Activated naive CD8-positive, alpha-beta T cell treated with anti-CD3 and anti-CD28 coated beads for 36 hours (primary cell): ENCODE results near the gene REEP2. TPM values are rescaled to one million over a fixed set of nuclear protein-coding genes. Genes with fewer than 3 reads are reported as not detected.

Experiments used
- DNase-seq: peaks from one replicate; pipeline ENCODE4 v3.0.0; 2021
- H3K27ac Mint-ChIP-seq: one replicate; pipeline ENCODE4 v1.8.0; 2022; ENCODE audit warnings: mild to moderate bottlenecking, moderate library complexity, mixed read lengths
- H3K27me3 Mint-ChIP-seq: one replicate; pipeline ENCODE4 v1.8.0; 2022; ENCODE audit warnings: mild to moderate bottlenecking, mixed read lengths
- H3K36me3 Mint-ChIP-seq: one replicate; pipeline ENCODE4 v1.8.0; 2021; ENCODE audit warnings: mild to moderate bottlenecking, mixed read lengths
- H3K4me1 Mint-ChIP-seq: one replicate; pipeline ENCODE4 v1.8.0; 2021; ENCODE audit warnings: mixed read lengths
- H3K4me3 Mint-ChIP-seq: one replicate; pipeline ENCODE4 v1.8.0; 2022; ENCODE audit warnings: mild to moderate bottlenecking, moderate library complexity, mixed read lengths
- H3K9me3 Mint-ChIP-seq: one replicate; pipeline ENCODE4 v1.8.0; 2022; ENCODE audit warnings: mixed read lengths
- total RNA-seq, 2 experiments: library from RNA; stranded (reverse); gene quantifications; one replicate each; pipeline ENCODE4 v1.2.3, GENCODE V29; 2021

REEP2 gene
- total RNA-seq, 2 experiments from 2014 or later: 3.5 to 4.0 TPM

DNA sequence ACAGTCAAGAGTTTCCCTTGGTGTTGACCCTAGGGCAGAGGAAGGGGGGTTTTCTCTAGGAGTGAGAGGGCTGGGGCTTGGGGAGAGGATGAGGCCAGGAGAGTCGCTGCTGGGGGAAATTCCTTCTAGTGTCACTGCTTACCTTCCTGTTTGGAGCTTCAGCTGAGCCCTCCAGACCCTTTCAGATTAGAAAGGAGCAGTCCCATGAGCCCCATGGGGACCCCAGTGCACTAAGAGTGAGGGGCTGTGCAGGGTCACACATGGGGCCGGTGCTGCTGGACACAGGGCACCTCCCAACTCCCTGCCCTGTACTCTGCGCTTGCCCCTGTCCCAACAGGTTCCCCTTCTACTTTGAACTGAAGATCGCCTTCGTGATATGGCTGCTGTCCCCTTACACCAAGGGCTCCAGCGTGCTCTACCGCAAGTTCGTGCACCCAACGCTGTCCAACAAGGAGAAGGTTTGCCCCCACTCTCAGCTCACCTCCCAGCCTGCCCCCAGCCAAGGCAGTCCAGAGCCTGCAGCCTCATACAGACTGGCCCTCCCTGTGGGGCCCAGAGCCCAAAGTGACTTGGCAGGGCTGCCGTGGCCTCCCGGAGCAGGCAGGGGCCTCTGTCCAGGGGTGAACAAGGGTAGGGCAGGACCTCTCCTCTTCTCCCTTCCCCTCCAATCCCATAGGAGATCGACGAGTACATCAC is 5.4 kb downstream of the REEP2 start:
- no peaks in the 10 kb centered on the region for H3K9me3 Mint-ChIP-seq

GRCh38 chr5:138444774-138445546 is 6.1 kb downstream of the REEP2 start:
- H3K36me3 Mint-ChIP-seq: no peaks in the 10 kb centered on the region
- peaks cover 4% of the 10 kb centered on the region for H3K4me1 Mint-ChIP-seq
- H3K27ac Mint-ChIP-seq: no peak overlapping the region
- H3K27me3 Mint-ChIP-seq: no peaks in the 10 kb centered on the region
- no peak for DNase-seq
- H3K4me3 Mint-ChIP-seq: no peak overlapping the region
- H3K9me3 Mint-ChIP-seq: no peaks in the 10 kb centered on the region

More for the DNA sequence above, 5.4 kb downstream of the REEP2 start:
- peaks cover 6% of the 10 kb centered on the region for H3K4me1 Mint-ChIP-seq
- H3K36me3 Mint-ChIP-seq: no peaks in the 10 kb centered on the region
- no peak overlapping the region for H3K27ac Mint-ChIP-seq
- no peaks in the 10 kb centered on the region for H3K27me3 Mint-ChIP-seq
- DNase-seq: no peak
- H3K4me3 Mint-ChIP-seq: no peak overlapping the region

DNA sequence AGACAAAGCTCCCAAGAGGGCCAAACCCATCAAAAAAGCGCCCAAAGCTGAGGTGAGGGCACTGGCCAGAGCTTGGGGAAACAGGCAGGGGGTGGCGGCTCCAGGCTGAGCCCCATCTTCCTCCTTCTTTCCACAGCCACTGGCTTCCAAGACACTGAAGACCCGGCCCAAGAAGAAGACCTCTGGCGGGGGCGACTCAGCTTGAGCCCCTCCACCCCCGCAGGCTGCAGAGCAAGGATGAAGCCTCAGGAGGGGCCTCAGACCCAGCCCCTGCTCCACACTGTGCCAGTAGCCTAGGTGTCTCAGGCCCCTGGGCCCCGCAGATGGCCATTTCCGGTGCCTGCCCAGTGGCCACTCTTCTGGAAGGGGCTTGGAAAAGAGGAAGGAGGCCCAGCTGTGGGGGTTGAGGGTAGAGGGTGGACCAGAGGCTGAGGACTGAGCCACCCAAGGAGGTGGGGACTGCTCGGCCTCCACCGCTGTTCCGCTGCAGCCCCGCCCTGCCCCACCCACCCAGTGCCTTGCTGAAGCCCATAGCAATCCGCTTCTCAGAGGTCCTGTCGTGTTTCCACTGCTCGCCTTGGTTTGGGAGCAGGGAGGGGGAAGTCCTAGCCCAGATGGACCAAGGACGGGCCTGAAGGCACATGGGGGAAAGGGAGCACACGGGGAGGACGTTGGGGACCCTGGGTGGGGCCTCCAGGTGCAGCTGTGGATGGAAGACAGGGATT is 6.9 kb downstream of the REEP2 start:
- no peak for DNase-seq
- H3K9me3 Mint-ChIP-seq: no peaks in the 10 kb centered on the region
- no peaks in the 10 kb centered on the region for H3K36me3 Mint-ChIP-seq
- no peak overlapping the region for H3K27ac Mint-ChIP-seq
- H3K27me3 Mint-ChIP-seq: no peaks in the 10 kb centered on the region
- no peak overlapping the region for H3K4me3 Mint-ChIP-seq
- peaks cover 5% of the 10 kb centered on the region for H3K4me1 Mint-ChIP-seq

- H3K27ac Mint-ChIP-seq: no peak overlapping the region
- DNase-seq: no peak
- H3K9me3 Mint-ChIP-seq: no peaks in the 10 kb centered on the region
- H3K36me3 Mint-ChIP-seq: no peaks in the 10 kb centered on the region
- peaks cover 5% of the 10 kb centered on the region for H3K4me1 Mint-ChIP-seq
- no peak overlapping the region for H3K4me3 Mint-ChIP-seq
- no peaks in the 10 kb centered on the region for H3K27me3 Mint-ChIP-seq
Observed at GRCh38 chr5:138448070-138448469, 9.2 kb downstream of the REEP2 start.

GRCh38 chr5:138448481-138449398 is 9.9 kb downstream of the REEP2 start:
- no peaks in the 10 kb centered on the region for H3K9me3 Mint-ChIP-seq
- no peak overlapping the region for H3K4me3 Mint-ChIP-seq
- peaks cover 5% of the 10 kb centered on the region for H3K4me1 Mint-ChIP-seq
- H3K27me3 Mint-ChIP-seq: no peaks in the 10 kb centered on the region
- no peaks in the 10 kb centered on the region for H3K36me3 Mint-ChIP-seq
- no peak for DNase-seq
- H3K27ac Mint-ChIP-seq: no peak overlapping the region

DNA sequence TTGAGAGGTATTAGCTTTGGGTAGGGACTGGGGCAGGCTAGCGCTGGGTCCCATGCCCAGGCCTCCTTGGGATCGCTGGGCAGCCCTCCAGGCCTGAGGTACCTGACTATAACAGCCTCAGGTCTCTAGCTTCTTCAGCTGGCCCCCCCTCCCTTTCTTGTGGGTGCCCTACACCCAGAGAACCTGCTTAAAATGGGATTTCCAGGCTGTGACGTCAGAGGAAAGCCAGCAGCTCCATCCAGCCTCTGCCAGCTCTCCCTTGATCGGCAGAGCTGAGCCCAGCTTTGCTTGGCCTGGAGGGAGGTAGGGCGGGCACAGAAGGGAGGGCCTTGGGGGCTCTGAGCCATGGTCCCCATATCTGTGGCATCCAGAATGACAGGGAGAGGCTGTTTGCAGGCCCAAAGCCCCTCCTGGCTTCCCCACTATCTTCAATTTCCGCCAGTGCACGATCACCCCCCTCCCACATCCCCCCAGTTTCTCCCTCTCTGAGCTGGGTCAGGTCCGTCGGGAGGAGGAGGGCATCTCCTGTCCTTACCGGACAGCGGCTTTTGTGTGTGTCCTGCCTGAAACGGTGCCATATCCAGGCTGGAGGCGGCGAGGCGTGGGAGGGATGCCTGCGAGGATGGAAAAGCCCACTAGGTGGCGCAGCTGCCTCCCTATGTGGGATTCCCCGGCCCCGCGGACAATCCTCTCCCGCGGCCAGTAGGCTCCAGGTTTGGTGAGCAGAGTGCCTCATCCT is 10.8 kb downstream of the REEP2 start:
- Mint-ChIP-seq H3K4me3 (no peak overlapping the region), H3K27ac (no peak overlapping the region), H3K4me1 (peaks cover 5% of the 10 kb centered on the region), H3K36me3 (no peaks in the 10 kb centered on the region), H3K9me3 (no peaks in the 10 kb centered on the region), H3K27me3 (no peaks in the 10 kb centered on the region)
- DNase-seq: peak; percentile 83

- peaks cover 5% of the 10 kb centered on the region for H3K4me1 Mint-ChIP-seq
- no peak for DNase-seq
- H3K27ac Mint-ChIP-seq: no peak overlapping the region
- H3K27me3 Mint-ChIP-seq: no peaks in the 10 kb centered on the region
- no peak overlapping the region for H3K4me3 Mint-ChIP-seq
- no peaks in the 10 kb centered on the region for H3K36me3 Mint-ChIP-seq
- H3K9me3 Mint-ChIP-seq: no peaks in the 10 kb centered on the region
Observed at GRCh38 chr5:138450971-138451370, 12.1 kb downstream of the REEP2 start.

DNA sequence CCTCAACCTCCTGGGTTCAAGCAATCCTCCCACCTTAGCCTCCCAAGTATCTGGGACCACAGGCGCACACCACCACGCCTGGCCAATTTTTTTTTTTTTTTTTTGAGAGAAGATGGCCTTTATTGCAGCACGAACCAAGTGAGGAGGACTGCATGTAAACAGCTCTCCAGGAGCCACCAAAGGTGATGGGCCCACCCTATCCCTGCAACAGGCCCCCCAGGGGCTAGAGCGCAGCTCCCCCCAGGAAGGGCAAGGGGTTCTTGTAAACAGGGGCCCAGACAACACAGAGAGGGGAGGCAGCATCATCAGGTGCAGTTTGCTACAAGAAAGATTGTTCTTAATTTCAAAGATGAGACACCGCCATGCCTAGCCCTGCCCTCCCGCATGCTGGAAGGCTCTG is 13.9 kb downstream of the REEP2 start:
- DNase-seq: no peak
- Mint-ChIP-seq H3K4me3 (no peak overlapping the region), H3K27ac (no peak overlapping the region), H3K36me3 (no peaks in the 10 kb centered on the region), H3K27me3 (no peaks in the 10 kb centered on the region), H3K9me3 (no peaks in the 10 kb centered on the region), H3K4me1 (peaks cover 12% of the 10 kb centered on the region)

DNA sequence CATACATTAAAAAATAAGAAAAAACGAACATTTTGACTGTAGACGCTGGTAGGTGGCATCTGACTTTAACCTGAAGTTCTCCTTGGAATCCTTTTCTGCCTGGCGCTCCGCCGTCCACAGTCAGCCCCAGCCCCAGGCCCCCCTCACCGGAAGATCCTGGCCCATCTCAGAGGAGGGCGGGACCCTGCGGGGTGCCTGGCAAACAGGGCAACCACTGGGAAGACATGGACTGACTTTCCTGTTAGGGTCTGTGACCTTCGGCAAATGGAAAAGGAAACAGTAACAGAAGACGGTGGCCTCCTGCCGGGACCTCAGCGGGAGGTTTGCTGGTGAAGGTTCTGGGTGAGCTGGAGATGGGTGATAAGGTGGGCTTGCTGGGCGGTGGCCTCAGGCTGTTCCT is 14.7 kb downstream of the REEP2 start:
- H3K27ac Mint-ChIP-seq: no peak overlapping the region
- DNase-seq: no peak
- H3K9me3 Mint-ChIP-seq: no peaks in the 10 kb centered on the region
- H3K4me3 Mint-ChIP-seq: no peak overlapping the region
- peaks cover 16% of the 10 kb centered on the region for H3K4me1 Mint-ChIP-seq
- no peaks in the 10 kb centered on the region for H3K27me3 Mint-ChIP-seq
- H3K36me3 Mint-ChIP-seq: no peaks in the 10 kb centered on the region

DNA sequence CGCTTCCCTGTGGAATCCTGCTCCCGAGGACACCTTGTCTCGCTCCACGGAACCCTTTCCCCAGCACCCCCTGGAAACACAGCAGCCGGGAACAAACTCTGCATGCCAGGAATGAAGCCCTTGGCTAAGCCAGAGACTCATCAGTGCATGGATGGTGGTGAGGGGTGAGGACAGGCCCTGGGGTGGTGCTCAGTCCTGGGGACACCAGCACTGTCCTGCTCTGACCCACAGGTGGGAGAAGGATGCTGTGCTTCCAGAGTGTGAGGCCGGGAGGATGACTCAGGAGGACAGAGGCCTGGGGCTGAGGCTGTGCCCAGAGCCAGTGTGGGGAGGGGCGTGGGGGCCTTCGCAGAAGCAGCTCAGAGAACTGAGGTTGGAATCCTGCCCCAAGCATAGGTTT is 15.3 kb downstream of the REEP2 start:
- Mint-ChIP-seq H3K4me3 (no peak overlapping the region), H3K27ac (no peak overlapping the region), H3K27me3 (no peaks in the 10 kb centered on the region), H3K36me3 (peaks cover under 1% of the 10 kb centered on the region), H3K4me1 (peaks cover 21% of the 10 kb centered on the region), H3K9me3 (no peaks in the 10 kb centered on the region)
- DNase-seq: no peak

DNA sequence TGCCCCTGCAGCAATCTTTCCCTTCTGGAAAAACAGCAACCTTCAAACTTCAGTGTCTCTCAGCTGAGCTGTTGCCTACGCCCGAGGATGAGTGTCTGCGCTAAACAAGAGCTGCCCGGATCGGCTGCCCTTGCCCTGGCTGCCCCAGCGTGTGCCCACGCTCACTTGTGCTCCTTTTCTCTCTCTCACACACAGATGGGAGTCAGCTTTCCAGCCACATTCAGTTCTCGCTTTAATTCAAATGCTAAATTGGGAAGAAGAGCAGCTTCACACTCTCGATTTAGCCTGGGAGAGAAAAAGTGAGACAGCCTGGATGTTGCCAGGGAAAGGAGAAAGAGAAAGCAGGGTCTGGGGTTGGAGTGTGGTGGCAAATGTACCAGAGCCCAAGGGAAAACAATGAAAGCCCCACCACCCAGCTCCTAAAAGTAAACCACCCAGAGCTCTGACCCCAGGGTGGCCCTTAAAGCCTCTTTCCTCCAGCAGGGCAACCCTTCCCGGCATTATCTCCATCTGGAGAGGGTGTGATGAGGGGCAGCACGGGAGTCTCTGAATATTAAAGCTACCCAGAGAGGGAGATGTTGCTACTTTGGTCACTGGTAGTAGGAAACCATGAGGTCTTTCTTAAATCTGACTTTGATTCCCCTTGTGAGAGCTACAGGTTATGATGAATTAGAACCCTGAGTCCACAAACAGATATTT is 16.5 kb downstream of the REEP2 start:
- H3K4me1 Mint-ChIP-seq: peaks cover 27% of the 10 kb centered on the region
- DNase-seq: no peak
- H3K4me3 Mint-ChIP-seq: no peak overlapping the region
- no peak overlapping the region for H3K27ac Mint-ChIP-seq
- peaks cover 2% of the 10 kb centered on the region for H3K36me3 Mint-ChIP-seq
- H3K9me3 Mint-ChIP-seq: no peaks in the 10 kb centered on the region
- no peaks in the 10 kb centered on the region for H3K27me3 Mint-ChIP-seq

DNA sequence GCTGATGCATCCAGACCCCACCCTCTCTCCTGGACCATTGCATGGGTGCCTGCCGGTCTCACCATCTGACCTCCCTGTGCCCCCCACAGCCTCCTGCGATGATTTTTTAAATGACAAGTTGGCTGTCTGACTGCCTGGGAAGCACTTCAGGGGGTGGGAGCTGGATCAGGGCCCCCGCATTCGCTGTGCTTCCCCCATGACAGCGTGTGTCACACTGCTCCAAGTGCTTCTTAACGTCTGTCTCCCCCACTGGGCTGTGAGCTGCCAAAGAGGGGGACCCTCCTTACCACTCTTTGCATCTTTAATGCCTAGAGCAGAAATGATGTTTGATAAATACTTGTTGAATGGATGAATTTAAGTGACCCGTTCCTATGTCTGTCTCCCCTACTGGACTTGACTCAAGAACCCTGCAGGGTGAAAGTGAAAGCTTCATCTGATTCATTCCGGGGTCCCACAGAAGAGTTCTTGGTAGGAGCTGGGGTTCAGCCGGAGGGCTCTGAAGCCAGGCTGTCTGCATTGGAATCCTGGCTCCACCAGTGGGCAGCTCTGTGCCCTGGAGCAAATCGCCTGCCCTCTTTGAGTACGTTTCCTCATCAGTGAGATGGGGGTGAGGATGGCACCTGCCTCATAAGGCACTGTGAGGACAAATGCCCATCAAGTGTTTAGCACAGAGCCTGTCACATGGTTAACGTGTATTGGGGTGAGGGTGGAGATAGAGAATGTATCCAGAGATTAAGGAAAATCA is 18.8 kb downstream of the REEP2 start:
- Mint-ChIP-seq H3K4me3 (peak overlapping the region; percentile 71), H3K4me1 (peaks cover 40% of the 10 kb centered on the region), H3K9me3 (no peaks in the 10 kb centered on the region), H3K27ac (peak overlapping the region; percentile 76), H3K27me3 (no peaks in the 10 kb centered on the region), H3K36me3 (peaks cover 2% of the 10 kb centered on the region)
- DNase-seq: no peak

GRCh38 chr5:138458384-138458783 is 19.5 kb downstream of the REEP2 start:
- H3K27ac Mint-ChIP-seq: peak overlapping the region; percentile 100
- H3K36me3 Mint-ChIP-seq: peaks cover 2% of the 10 kb centered on the region
- no peak for DNase-seq
- H3K9me3 Mint-ChIP-seq: no peaks in the 10 kb centered on the region
- H3K4me1 Mint-ChIP-seq: peaks cover 40% of the 10 kb centered on the region
- peak overlapping the region; percentile 85 for H3K4me3 Mint-ChIP-seq
- H3K27me3 Mint-ChIP-seq: no peaks in the 10 kb centered on the region
